NAMALWA (cell line): ENCODE data around the gene ADAM21.
"Not testable (repeated sequence)": the region's sequence is repeated elsewhere in the genome, so short reads cannot be mapped to it uniquely, and the experiment has no call there.

Experiments used
- DNase-seq: peaks from one replicate; pipeline ENCODE4 v3.0.0-alpha.2; 2015; ENCODE audit warnings: low spot score

The ADAM21 gene

GRCh38 chr14:70477356-70478105 is 25.6 kb downstream of the ADAM21 start:
- not testable (repeated sequence) for DNase-seq

- DNase-seq: no peak
These were observed 37.7 kb downstream of the ADAM21 start for GRCh38 chr14:70489579-70490200.

- no peak for DNase-seq
These were observed 46.2 kb downstream of the ADAM21 start for GRCh38 chr14:70498191-70498590.
